Spleen (tissue), 7 donors: Measurements from ENCODE around the gene GCSAM.

Experiments
- POLR2AphosphoS5 ChIP-seq, 3 donors: sonication (generic); formaldehyde crosslinking; IDR thresholded peaks; one replicate each; pipeline ENCODE4 v1.5.1; 2017; ENCODE audit warnings: antibody characterized with exemption in 3 of 3
- TF ChIP-seq, protein P1 (sequence below), 11 experiments: fragments of 200-600 bp in 7 of 11; fragments of 450-650 bp in 4 of 11; sonication (generic) in 4 of 11; IDR thresholded peaks in 8 of 11; conservative IDR thresholded peaks in 3 of 11; 1 replicate in 7 of 11; 2 replicates in 4 of 11; pipeline versions ENCODE4 v1.4.0 to v1.8.0; 2016 to 2021; ENCODE audit warnings: antibody characterized with exemption in 11 of 11, inconsistent platforms in 4 of 11, mild to moderate bottlenecking in 1 of 11
- donor health status: DM: no; HTN: no; CAD: no; lungs with moderate emphysema.
- donor health status: DM: no; HTN: no; CAD: no.
- donor health status: DM: no; HTN: no; CAD: no.

DNA sequence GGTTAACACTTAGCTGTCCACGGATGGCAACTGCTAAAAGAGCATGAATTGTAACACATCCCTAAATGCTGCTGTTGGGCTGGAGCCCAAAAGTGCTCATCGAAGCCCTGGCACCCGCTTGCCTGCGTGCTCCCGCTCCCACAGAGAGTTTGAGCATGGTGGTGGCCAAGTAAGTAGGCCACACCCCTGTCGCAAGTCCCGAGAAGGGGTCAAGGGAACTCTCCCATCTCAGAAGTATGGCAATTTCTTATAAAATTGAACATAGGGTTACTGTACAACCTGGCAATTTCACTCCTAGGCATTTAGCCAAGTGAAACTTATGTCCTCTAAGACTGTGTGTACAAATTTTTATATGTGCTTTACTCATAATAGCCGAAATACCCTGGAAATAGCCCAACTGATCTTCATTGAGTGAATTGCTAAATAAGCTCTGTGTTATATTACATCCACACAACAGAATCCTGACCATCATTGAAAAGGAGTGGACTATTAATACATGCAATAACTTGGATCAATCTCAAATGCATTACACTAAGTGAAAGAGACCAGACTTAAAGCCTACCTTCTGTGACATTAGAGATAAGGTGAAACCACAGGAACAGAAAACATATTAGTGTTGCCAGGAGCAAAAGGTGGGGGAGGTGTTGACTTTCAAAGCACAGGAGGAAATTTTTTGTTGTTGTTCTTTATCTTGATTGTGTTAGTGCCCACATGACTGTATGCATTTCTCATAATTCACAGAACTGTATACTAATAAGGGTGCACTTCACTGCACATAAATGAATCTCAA lies 1.5 kb upstream of the GCSAM start:
- TF ChIP-seq, protein P1, sequence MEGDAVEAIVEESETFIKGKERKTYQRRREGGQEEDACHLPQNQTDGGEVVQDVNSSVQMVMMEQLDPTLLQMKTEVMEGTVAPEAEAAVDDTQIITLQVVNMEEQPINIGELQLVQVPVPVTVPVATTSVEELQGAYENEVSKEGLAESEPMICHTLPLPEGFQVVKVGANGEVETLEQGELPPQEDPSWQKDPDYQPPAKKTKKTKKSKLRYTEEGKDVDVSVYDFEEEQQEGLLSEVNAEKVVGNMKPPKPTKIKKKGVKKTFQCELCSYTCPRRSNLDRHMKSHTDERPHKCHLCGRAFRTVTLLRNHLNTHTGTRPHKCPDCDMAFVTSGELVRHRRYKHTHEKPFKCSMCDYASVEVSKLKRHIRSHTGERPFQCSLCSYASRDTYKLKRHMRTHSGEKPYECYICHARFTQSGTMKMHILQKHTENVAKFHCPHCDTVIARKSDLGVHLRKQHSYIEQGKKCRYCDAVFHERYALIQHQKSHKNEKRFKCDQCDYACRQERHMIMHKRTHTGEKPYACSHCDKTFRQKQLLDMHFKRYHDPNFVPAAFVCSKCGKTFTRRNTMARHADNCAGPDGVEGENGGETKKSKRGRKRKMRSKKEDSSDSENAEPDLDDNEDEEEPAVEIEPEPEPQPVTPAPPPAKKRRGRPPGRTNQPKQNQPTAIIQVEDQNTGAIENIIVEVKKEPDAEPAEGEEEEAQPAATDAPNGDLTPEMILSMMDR (IDR thresholded peaks at IDR 0.05 in 8 of 11, conservative IDR thresholded peaks at IDR 0.05 in 3 of 11) = no peak
- TF ChIP-seq POLR2AphosphoS5 (IDR thresholded peaks at IDR 0.05) = no peak
